Measurements from ENCODE around the gene UBE2G2. TPM values are rescaled to one million over a fixed set of nuclear protein-coding genes. Genes with fewer than 3 reads are reported as not detected.

UBE2G2 gene, protein sequence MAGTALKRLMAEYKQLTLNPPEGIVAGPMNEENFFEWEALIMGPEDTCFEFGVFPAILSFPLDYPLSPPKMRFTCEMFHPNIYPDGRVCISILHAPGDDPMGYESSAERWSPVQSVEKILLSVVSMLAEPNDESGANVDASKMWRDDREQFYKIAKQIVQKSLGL
- 61.9 and 74.2 TPM in 2 replicates for total RNA-seq
- 49.7 and 63.6 TPM in 2 replicates for polyA plus RNA-seq
- 44.1 and 50.3 TPM in 2 replicates for polyA plus RNA-seq (2012)
- 31.1 and 39.6 TPM in 2 replicates for polyA minus RNA-seq (ENCODE audit: low replicate concordance)

DNA sequence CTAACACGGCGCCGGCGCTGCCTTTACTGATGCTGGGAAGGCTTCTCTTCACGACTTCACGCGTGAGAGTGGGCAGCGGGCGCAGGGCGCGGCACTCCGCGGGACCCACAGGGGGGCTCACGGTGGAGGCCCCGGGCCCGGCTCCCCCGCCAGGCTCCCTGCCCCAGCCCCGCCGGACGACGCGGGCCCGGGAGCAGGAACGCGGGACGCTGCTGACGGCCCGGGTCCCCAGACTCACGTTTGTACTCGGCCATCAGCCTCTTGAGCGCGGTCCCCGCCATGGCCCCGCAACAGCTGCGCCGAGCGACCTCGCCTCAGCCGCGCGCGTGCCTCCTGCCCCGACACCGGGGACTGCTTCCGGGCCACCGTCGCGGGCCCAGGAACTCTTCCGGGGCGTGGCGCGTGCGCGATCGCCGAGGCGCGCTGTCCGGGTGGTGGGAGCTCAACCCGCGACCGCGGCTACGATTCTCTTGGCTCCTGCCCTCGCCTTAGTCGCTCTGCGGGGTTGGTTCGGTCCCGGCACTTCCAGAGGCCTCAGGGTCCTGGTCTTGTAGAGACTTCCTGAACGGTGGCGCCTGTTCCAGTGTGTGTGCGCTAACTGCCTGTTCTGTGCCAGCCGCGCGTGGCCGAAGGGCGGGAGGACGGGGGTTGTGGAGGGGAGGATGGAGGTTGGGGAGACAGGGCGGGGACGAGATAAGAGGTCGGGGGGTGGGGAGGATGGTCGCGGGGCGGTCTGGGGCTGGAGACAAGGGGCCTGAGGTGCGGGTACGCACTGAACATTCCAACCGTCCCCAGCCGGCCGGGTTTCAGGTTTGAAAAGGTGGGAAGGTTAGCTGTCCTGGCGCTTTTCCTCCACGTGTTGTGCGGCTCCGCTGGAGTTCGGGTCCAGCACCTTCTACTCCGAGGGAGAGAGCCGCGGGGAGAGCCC, at the start of gene UBE2G2:
Gene UBE2G2, minus strand, starts transcription at position 353 of the 928 bp plus-strand sequence. Its CDS starts 72 bp downstream, at position 281.
- H3K4me2 ChIP-seq (ENCODE audit: extremely low read depth, insufficient read depth, low read length) = peak within 1 kb of the TSS; percentile 95
- H3K27me3 ChIP-seq (ENCODE audit: control insufficient read depth, insufficient read depth, low read length) = no peaks in the 10 kb centered on the region
- peak within 1 kb of the TSS; percentile 70 for H3K27ac ChIP-seq (ENCODE audit: insufficient read depth, low read length)
- DNase-seq (ENCODE audit: low read depth in 2 of 2) = peak; percentile 70 to 76
- peaks cover 11% of the 10 kb centered on the region for H3K36me3 ChIP-seq (ENCODE audit: control insufficient read depth, insufficient read depth, low read length)
- peak within 1 kb of the TSS; percentile 90 to 97 (median 93) for H3K4me3 ChIP-seq (replicated peaks in 1 of 4; ENCODE audit: control extremely low read depth in 1 of 4, insufficient read depth in 1 of 4, low read depth in 3 of 4, low read length in 4 of 4)
- H3K9ac ChIP-seq (ENCODE audit: insufficient read depth, low read length) = peak within 1 kb of the TSS; percentile 81
- no peak for TF ChIP-seq EZH2 (IDR thresholded peaks at IDR 0.05; ENCODE audit: low read length, missing control alignments)
- TF ChIP-seq, protein P1, sequence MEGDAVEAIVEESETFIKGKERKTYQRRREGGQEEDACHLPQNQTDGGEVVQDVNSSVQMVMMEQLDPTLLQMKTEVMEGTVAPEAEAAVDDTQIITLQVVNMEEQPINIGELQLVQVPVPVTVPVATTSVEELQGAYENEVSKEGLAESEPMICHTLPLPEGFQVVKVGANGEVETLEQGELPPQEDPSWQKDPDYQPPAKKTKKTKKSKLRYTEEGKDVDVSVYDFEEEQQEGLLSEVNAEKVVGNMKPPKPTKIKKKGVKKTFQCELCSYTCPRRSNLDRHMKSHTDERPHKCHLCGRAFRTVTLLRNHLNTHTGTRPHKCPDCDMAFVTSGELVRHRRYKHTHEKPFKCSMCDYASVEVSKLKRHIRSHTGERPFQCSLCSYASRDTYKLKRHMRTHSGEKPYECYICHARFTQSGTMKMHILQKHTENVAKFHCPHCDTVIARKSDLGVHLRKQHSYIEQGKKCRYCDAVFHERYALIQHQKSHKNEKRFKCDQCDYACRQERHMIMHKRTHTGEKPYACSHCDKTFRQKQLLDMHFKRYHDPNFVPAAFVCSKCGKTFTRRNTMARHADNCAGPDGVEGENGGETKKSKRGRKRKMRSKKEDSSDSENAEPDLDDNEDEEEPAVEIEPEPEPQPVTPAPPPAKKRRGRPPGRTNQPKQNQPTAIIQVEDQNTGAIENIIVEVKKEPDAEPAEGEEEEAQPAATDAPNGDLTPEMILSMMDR (conservative IDR thresholded peaks at IDR 0.05 in 1 of 2, IDR thresholded peaks at IDR 0.05 in 1 of 2; ENCODE audit: low read depth in 1 of 2, low read length in 2 of 2) = no peak
- peaks cover 44% of the 10 kb centered on the region for H3K79me2 ChIP-seq (ENCODE audit: control insufficient read depth, insufficient read depth, low read length)
- peak within 1 kb of the TSS; percentile 92 for H2AFZ ChIP-seq (ENCODE audit: low read length)
- H3K9me3 ChIP-seq (ENCODE audit: control insufficient read depth, insufficient read depth, low read depth, low read length) = no peaks in the 10 kb centered on the region
- H4K20me1 ChIP-seq (ENCODE audit: control insufficient read depth, extremely low read depth, insufficient read depth, low read length) = no peaks in the 10 kb centered on the region
- H3K4me1 ChIP-seq (ENCODE audit: control insufficient read depth, extremely low read depth, insufficient read depth, low read length) = peaks cover 4% of the 10 kb centered on the region

DNA sequence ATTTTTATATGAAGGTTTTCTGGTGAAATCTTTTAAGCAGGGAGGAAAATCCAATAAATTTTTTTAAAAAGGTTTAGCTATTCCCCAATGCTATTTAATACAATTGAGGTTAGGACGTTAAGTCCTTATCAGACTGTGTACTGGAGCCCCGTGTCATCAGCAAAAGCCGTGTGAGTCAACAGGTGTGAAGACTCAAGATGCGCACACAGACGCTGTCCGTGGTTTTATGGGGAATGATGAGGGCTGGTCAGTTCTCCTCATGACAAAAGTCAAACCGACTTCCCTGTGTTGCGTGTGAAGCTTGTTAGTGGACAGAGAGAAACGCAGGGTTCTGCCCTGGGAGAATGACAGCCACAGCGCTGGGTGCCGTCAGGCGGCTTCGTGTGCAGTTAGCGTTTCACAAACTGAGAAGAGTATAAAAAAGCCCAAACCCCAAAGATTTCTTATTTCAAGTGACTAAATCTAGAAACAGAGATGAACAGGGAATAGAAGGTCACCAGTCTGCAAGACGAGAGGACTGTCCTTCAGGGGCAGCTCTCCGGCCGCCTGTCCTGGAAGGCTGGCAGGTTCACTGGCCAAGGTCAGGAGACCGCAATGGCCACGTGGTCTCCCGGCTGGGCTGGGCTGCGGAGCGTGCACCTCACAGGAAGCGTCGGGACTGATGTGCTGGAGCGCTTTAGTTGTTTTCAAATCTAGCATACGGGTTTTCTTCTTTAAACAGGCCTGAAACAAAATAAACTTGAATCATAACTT, 49.5 kb upstream of the UBE2G2 start:
- no peaks in the 10 kb centered on the region for H3K9me3 ChIP-seq (ENCODE audit: control insufficient read depth, insufficient read depth, low read depth, low read length)
- peaks cover 9% of the 10 kb centered on the region for H3K4me1 ChIP-seq (ENCODE audit: control insufficient read depth, extremely low read depth, insufficient read depth, low read length)
- H3K9ac ChIP-seq (ENCODE audit: insufficient read depth, low read length) = no peak overlapping the region
- DNase-seq (ENCODE audit: low read depth in 2 of 2) = no peak
- H3K36me3 ChIP-seq (ENCODE audit: control insufficient read depth, insufficient read depth, low read length) = peaks cover 39% of the 10 kb centered on the region
- TF ChIP-seq EZH2 (IDR thresholded peaks at IDR 0.05; ENCODE audit: low read length, missing control alignments) = no peak
- TF ChIP-seq, protein P1 (conservative IDR thresholded peaks at IDR 0.05 in 1 of 2, IDR thresholded peaks at IDR 0.05 in 1 of 2; ENCODE audit: low read depth in 1 of 2, low read length in 2 of 2) = no peak
- H3K4me2 ChIP-seq (ENCODE audit: extremely low read depth, insufficient read depth, low read length) = no peak overlapping the region
- no peak overlapping the region for H3K27ac ChIP-seq (ENCODE audit: insufficient read depth, low read length)
- no peak overlapping the region for H2AFZ ChIP-seq (ENCODE audit: low read length)
- no peaks in the 10 kb centered on the region for H4K20me1 ChIP-seq (ENCODE audit: control insufficient read depth, extremely low read depth, insufficient read depth, low read length)
- no peak overlapping the region for H3K4me3 ChIP-seq (replicated peaks in 1 of 4; ENCODE audit: control extremely low read depth in 1 of 4, insufficient read depth in 1 of 4, low read depth in 3 of 4, low read length in 4 of 4)
- no peaks in the 10 kb centered on the region for H3K27me3 ChIP-seq (ENCODE audit: control insufficient read depth, insufficient read depth, low read length)
- peaks cover 11% of the 10 kb centered on the region for H3K79me2 ChIP-seq (ENCODE audit: control insufficient read depth, insufficient read depth, low read length)

Data from fibroblast of lung (primary cell).